Heart left ventricle (tissue), 16 donors: Measurements from ENCODE around the gene RFWD3. TPM values are rescaled to one million over a fixed set of nuclear protein-coding genes. Genes with fewer than 3 reads are reported as not detected.

ENCODE experiments used
- ATAC-seq, 4 donors: fragments of 200-7000 bp; cut with Tn5 transposase; one replicate each; pipeline ENCODE4 v1.9.1; 2020 to 2022; ENCODE audit warnings: moderate library complexity in 4 of 4, mild to moderate bottlenecking in 3 of 4, moderate number of reproducible peaks in 1 of 4
- DNase-seq, 5 donors: peaks; one replicate each; pipeline ENCODE4 v3.0.0-alpha.2; 2020
- H3K27ac ChIP-seq, 12 donors: fragments of 200-600 bp; sonication (generic) in 4 of 12; one replicate each; pipeline versions ENCODE4 v1.5.0 to v1.8.0; 2016 to 2022; ENCODE audit warnings: mild to moderate bottlenecking in 2 of 12
- H3K27me3 ChIP-seq, 9 donors: fragments of 200-600 bp; sonication (generic) in 2 of 9; one replicate each; pipeline versions ENCODE4 v1.5.1 to v1.8.0; 2016 to 2022; ENCODE audit warnings: mild to moderate bottlenecking in 3 of 9
- H3K36me3 ChIP-seq, 9 donors: fragments of 200-600 bp; sonication (generic) in 2 of 9; one replicate each; pipeline versions ENCODE4 v1.5.0 to v1.8.0; 2018 to 2022; ENCODE audit warnings: mild to moderate bottlenecking in 2 of 9
- H3K4me1 ChIP-seq, 12 donors: fragments of 200-600 bp; sonication (generic) in 4 of 12; one replicate each; pipeline versions ENCODE4 v1.5.0 to v1.8.0; 2016 to 2022; ENCODE audit warnings: mild to moderate bottlenecking in 3 of 12
- H3K4me3 ChIP-seq, 12 donors: fragments of 200-600 bp; sonication (generic) in 4 of 12; one replicate each; pipeline versions ENCODE4 v1.5.0 to v1.8.0; 2017 to 2022; ENCODE audit warnings: mild to moderate bottlenecking in 9 of 12, moderate library complexity in 4 of 12
- H3K9me3 ChIP-seq, 12 donors: fragments of 200-600 bp; sonication (generic) in 4 of 12; one replicate each; pipeline versions ENCODE4 v1.5.0 to v1.8.0; 2016 to 2022; ENCODE audit warnings: mild to moderate bottlenecking in 1 of 12
- CTCF ChIP-seq, 12 donors: fragments of 200-600 bp; sonication (generic) in 4 of 12; IDR thresholded peaks; one replicate each; pipeline versions ENCODE4 v1.5.0 to v1.8.0; 2018 to 2022; ENCODE audit warnings: antibody characterized with exemption in 12 of 12, mild to moderate bottlenecking in 5 of 12
- POLR2A ChIP-seq, 2 donors: fragments of 450-650 bp; IDR thresholded peaks; one replicate each; pipeline ENCODE4 v1.6.1; 2017; ENCODE audit warnings: antibody characterized with exemption in 2 of 2, mild to moderate bottlenecking in 2 of 2, moderate library complexity in 2 of 2
- WGBS, 4 donors: extraction: QIAGEN DNeasy Blood & Tissue Kit in 2 of 4; methylation state at CpG; one replicate each; pipeline versions ENCODE4 v1.1.5 to v1.1.7; 2013 to 2018; 5-methylcytosine and 5-hydroxymethylcytosine counted together
- intact Hi-C, 10 donors: fragments of 100-400 bp; cut with DNase I; formaldehyde crosslinking; loops; one replicate each; pipeline versions ENCODE4 v1.11.1 to v1.14.2; 2022
- long read RNA-seq, 3 donors: library from polyadenylated mRNA; unstranded; transcript quantifications; one replicate each; pipeline ENCODE4 v2.0.0, GENCODE V29; 2020 to 2021
- polyA plus RNA-seq, 2 donors: library from polyadenylated mRNA; stranded (reverse); fragments of 200-250 nt; gene quantifications; one replicate each; pipeline ENCODE4 v1.2.3, GENCODE V29; 2013
- total RNA-seq, 9 donors: library from RNA; depleted of rRNA in 2 of 9; stranded (reverse); fragments of >200 nt in 2 of 9; fragmentation: NEBNext Ultra II Directional in 3 of 9; extraction: Animal tissue kit (Norgen Biotek cat#: 25700) in 3 of 9; gene quantifications; one replicate each; pipeline versions ENCODE4 v1.1.0 to v1.2.4, GENCODE V29; 2016 to 2023
- donor health status: ischemic (EF 13 %, LVEDD 7.1; RV severe dilation, severe dysfunction).
- donor health status: healthy with polysubstance abuse.
- donor health status: DM: no; HTN: yes; CAD: no.
- donor health status: DM: no; HTN: no; CAD: no.
- donor health status: ischemic (EF 25% LVEDD 6.9; RV normal size, moderate dysfunction).
- donor health status: ischemic (EF 25% LVEDD 5.7; RV mildly dilated, moderate dysfunction).
- donor health status: healthy.
- donor health status: DM: yes; HTN: yes; CAD: no.
- donor health status: ischemic (EF 35%, LVEDD 5.7; RV mildly dilated, moderate dysfunction).
- donor health status: nonischemic (EF 11% LVEDD 7.7; RV severe dilation, severe dysfunction).
- donor health status: DM: yes; HTN: yes; CAD: no.
- donor health status: PGD.
- donor health status: ischemic (EF 29% LVEDD 5.4; RV normal size, mild dysfunction).
- donor health status: nonischemic (EF 23%, LVEDD 6.1; RV moderate dilation, normal function).

The RFWD3 gene
- 10 to 100 TPM in 2 of 9 donors, 1 to 10 TPM in 7; 3.9 to 14.4 (median 5.3) TPM for total RNA-seq
- 1 to 10 TPM; 3.3 to 5.1 TPM for polyA plus RNA-seq
- long read RNA-seq, donor 1, partial matches to known transcripts = 0 of 2 reads
- long read RNA-seq, donor 1, other reads (novel, unspliced or antisense) = 1 of 2 reads
- long read RNA-seq, donor 2, full-length matches to known transcripts = 3 of 10 reads
- long read RNA-seq, donor 2, partial matches to known transcripts = 4 of 10 reads
- long read RNA-seq, donor 2, other reads (novel, unspliced or antisense) = 3 of 10 reads
- long read RNA-seq, donor 3, full-length matches to known transcripts = 1 of 3 reads
- long read RNA-seq, donor 3, partial matches to known transcripts = 1 of 3 reads
- long read RNA-seq, donor 3, other reads (novel, unspliced or antisense) = 1 of 3 reads

GRCh38 chr16:74666425-74667254 is at the start of gene RFWD3:
TSS of gene RFWD3 (minus strand) at chr16:74666877. CDS start at chr16:74661449, 5,428 bp downstream.
- Histone ChIP-seq H3K36me3 (peaks cover 0 to 37% (median 24%) of the 10 kb centered on the region in 9 donors), H3K27me3 (no peaks in the 10 kb centered on the region), H3K27ac (peak within 1 kb of the TSS in 11 of 12 donors; percentile 11 to 78 (median 71)), H3K4me1 (peaks cover 0 to 20% (median 8%) of the 10 kb centered on the region in 12 donors), H3K4me3 (peak within 1 kb of the TSS; percentile 61 to 99 (median 81)), H3K9me3 (no peaks in the 10 kb centered on the region)
- TF ChIP-seq CTCF (IDR thresholded peaks at IDR 0.05) (no peak), POLR2A (IDR thresholded peaks at IDR 0.05) (no peak)
- intact Hi-C loops = loop anchor here in 1 of 10 donors (2.0 kb wide), 1 partner anchor 34 kb away; the partner anchor contains the start of gene MLKL
- peak; percentile 96 to 98 (median 98) for DNase-seq
- WGBS, 4 donors = 0% methylated on average over 29 to 63 of the region's 63 CpGs
- ATAC-seq = peak; percentile 100

- intact Hi-C loops = loop anchor here in 2 of 10 donors (10.0 kb wide), 2 partner anchors 398 to 408 kb away; partner anchors contain the start of gene LDHD (in 1 of the 2)
Observed at GRCh38 chr16:74716355-74716754, 49.7 kb upstream of the RFWD3 start.

GRCh38 chr16:74713876-74714275 is 47.2 kb upstream of the RFWD3 start:
- H3K9me3 ChIP-seq = no peaks in the 10 kb centered on the region
- WGBS, 4 donors = 86 to 89% (median 88%) methylated on average over 7 to 10 of the region's 10 CpGs
- H3K4me3 ChIP-seq = no peak overlapping the region
- DNase-seq (no peak), ATAC-seq (no peak)
- intact Hi-C loops = loop anchor here in 4 of 10 donors (5.0 to 10.0 kb wide), 4 partner anchors 98 to 411 kb away; partner anchors contain the start of gene LDHD (in 1 of the 4)
- no peaks in the 10 kb centered on the region for H3K36me3 ChIP-seq
- TF ChIP-seq POLR2A (IDR thresholded peaks at IDR 0.05) = no peak
- no peak for TF ChIP-seq CTCF (IDR thresholded peaks at IDR 0.05)
- H3K27me3 ChIP-seq = no peaks in the 10 kb centered on the region
- peaks cover 0 to 5% (median 0%) of the 10 kb centered on the region in 12 donors for H3K4me1 ChIP-seq
- no peak overlapping the region for H3K27ac ChIP-seq

More at GRCh38 chr16:74716355-74716754, 49.7 kb upstream of the RFWD3 start:
- no peaks in the 10 kb centered on the region for H3K9me3 ChIP-seq
- no peaks in the 10 kb centered on the region for H3K36me3 ChIP-seq
- no peak for TF ChIP-seq CTCF (IDR thresholded peaks at IDR 0.05)
- TF ChIP-seq POLR2A (IDR thresholded peaks at IDR 0.05) = no peak
- no peaks in the 10 kb centered on the region for H3K4me1 ChIP-seq
- H3K4me3 ChIP-seq = no peak overlapping the region
- no peak overlapping the region for H3K27ac ChIP-seq
- ATAC-seq = no peak
- H3K27me3 ChIP-seq = no peaks in the 10 kb centered on the region
- DNase-seq = no peak
- WGBS, 4 donors = 83 to 91% (median 84%) methylated on average over 14 to 15 of the region's 15 CpGs
